HCT116 (cell line): Measurements from ENCODE around the gene COL5A1.

ENCODE experiments used
- EZH2 ChIP-seq: fragments of 200-600 bp; sonication (generic); IDR thresholded peaks from 2 replicates; pipeline ENCODE4 v1.6.1; 2017; ENCODE audit warnings: antibody characterized with exemption, mixed run types
- TCF7L2 ChIP-seq: IDR thresholded peaks from 2 replicates; pipeline ENCODE4 v1.7.0; 2011; ENCODE audit warnings: borderline replicate concordance, inconsistent platforms; ENCODE audit not compliant: insufficient read depth, insufficient read length; ENCODE audit errors: extremely low read depth
- YY1 ChIP-seq: IDR thresholded peaks from 2 replicates; pipeline ENCODE4 v1.6.1; 2011; ENCODE audit warnings: low read length, low read depth, moderate library complexity, mild to moderate bottlenecking; ENCODE audit not compliant: insufficient replicate concordance; ENCODE audit errors: extremely low read depth
- ZNF274 ChIP-seq: fragments of 200-500 bp; sonication (Bioruptor generic); IDR thresholded peaks from 2 replicates; pipeline ENCODE4 v1.6.1; 2014; ENCODE audit warnings: mild to moderate bottlenecking, low read depth, low read length, inconsistent platforms
- TF ChIP-seq, protein P1 (sequence below), 3 experiments: fragments of 200-600 bp in 1 of 3; sonication (generic) in 1 of 3; IDR thresholded peaks in 2 of 3; conservative IDR thresholded peaks in 1 of 3; 2 replicates each; pipeline ENCODE4 v1.5.1; 2012 to 2017; ENCODE audit warnings: low read depth in 2 of 3, low read length in 2 of 3, antibody characterized with exemption in 1 of 3, borderline replicate concordance in 1 of 3, control low read depth in 1 of 3, mild to moderate bottlenecking in 1 of 3, mixed read lengths in 1 of 3, mixed run types in 1 of 3, moderate library complexity in 1 of 3; ENCODE audit not compliant: insufficient read depth in 1 of 3
- TF ChIP-seq, protein P2 (sequence below): IDR thresholded peaks from 2 replicates; pipeline ENCODE4 v1.6.1; 2012; ENCODE audit warnings: low read depth
- TF ChIP-seq, protein P3 (sequence below): IDR thresholded peaks from 2 replicates; pipeline ENCODE4 v1.6.1; 2011; ENCODE audit warnings: mild to moderate bottlenecking, low read length, moderate library complexity; ENCODE audit not compliant: insufficient replicate concordance; ENCODE audit errors: extremely low read depth

DNA sequence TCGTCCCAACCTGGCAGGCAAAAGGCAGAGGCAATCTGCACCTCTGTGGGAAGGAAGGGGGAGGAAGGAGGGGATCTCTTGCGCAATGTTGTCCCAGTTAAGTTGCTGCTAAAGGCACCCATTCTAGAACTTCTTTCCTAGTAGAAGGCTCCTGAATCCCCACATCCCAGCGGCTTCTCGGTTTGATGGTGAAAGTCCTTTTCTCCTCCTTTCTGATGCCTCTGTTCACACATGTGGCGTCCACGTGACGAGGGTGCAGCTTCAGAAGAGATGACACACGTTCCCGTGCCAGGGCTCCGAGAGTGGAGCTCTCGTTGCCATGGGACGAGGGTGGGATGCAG is 142.1 kb downstream of the COL5A1 start:
- TF ChIP-seq, protein P1, sequence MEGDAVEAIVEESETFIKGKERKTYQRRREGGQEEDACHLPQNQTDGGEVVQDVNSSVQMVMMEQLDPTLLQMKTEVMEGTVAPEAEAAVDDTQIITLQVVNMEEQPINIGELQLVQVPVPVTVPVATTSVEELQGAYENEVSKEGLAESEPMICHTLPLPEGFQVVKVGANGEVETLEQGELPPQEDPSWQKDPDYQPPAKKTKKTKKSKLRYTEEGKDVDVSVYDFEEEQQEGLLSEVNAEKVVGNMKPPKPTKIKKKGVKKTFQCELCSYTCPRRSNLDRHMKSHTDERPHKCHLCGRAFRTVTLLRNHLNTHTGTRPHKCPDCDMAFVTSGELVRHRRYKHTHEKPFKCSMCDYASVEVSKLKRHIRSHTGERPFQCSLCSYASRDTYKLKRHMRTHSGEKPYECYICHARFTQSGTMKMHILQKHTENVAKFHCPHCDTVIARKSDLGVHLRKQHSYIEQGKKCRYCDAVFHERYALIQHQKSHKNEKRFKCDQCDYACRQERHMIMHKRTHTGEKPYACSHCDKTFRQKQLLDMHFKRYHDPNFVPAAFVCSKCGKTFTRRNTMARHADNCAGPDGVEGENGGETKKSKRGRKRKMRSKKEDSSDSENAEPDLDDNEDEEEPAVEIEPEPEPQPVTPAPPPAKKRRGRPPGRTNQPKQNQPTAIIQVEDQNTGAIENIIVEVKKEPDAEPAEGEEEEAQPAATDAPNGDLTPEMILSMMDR (IDR thresholded peaks at IDR 0.05 in 2 of 3, conservative IDR thresholded peaks at IDR 0.05 in 1 of 3; ENCODE audit: borderline replicate concordance in 1 of 3, insufficient read depth in 1 of 3, low read depth in 2 of 3, low read length in 2 of 3), result no peak
- TF ChIP-seq ZNF274, result no peak
- no peak for TF ChIP-seq YY1
- TF ChIP-seq EZH2, result no peak
- TF ChIP-seq, protein P2, sequence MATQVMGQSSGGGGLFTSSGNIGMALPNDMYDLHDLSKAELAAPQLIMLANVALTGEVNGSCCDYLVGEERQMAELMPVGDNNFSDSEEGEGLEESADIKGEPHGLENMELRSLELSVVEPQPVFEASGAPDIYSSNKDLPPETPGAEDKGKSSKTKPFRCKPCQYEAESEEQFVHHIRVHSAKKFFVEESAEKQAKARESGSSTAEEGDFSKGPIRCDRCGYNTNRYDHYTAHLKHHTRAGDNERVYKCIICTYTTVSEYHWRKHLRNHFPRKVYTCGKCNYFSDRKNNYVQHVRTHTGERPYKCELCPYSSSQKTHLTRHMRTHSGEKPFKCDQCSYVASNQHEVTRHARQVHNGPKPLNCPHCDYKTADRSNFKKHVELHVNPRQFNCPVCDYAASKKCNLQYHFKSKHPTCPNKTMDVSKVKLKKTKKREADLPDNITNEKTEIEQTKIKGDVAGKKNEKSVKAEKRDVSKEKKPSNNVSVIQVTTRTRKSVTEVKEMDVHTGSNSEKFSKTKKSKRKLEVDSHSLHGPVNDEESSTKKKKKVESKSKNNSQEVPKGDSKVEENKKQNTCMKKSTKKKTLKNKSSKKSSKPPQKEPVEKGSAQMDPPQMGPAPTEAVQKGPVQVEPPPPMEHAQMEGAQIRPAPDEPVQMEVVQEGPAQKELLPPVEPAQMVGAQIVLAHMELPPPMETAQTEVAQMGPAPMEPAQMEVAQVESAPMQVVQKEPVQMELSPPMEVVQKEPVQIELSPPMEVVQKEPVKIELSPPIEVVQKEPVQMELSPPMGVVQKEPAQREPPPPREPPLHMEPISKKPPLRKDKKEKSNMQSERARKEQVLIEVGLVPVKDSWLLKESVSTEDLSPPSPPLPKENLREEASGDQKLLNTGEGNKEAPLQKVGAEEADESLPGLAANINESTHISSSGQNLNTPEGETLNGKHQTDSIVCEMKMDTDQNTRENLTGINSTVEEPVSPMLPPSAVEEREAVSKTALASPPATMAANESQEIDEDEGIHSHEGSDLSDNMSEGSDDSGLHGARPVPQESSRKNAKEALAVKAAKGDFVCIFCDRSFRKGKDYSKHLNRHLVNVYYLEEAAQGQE, result no peak
- TF ChIP-seq, protein P3, sequence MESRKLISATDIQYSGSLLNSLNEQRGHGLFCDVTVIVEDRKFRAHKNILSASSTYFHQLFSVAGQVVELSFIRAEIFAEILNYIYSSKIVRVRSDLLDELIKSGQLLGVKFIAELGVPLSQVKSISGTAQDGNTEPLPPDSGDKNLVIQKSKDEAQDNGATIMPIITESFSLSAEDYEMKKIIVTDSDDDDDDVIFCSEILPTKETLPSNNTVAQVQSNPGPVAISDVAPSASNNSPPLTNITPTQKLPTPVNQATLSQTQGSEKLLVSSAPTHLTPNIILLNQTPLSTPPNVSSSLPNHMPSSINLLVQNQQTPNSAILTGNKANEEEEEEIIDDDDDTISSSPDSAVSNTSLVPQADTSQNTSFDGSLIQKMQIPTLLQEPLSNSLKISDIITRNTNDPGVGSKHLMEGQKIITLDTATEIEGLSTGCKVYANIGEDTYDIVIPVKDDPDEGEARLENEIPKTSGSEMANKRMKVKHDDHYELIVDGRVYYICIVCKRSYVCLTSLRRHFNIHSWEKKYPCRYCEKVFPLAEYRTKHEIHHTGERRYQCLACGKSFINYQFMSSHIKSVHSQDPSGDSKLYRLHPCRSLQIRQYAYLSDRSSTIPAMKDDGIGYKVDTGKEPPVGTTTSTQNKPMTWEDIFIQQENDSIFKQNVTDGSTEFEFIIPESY, result no peak
- TF ChIP-seq TCF7L2, result no peak
